Kidney tubule cell (primary cell): ENCODE measurements around the gene COMMD3.

ENCODE experiments used
- DNase-seq: peaks from one replicate; pipeline ENCODE4 v3.0.0-alpha.2; 2018; ENCODE audit warnings: low spot score

Gene COMMD3

GRCh38 chr10:22366771-22367170 lies 50.6 kb downstream of the COMMD3 start:
- no peak for DNase-seq

- DNase-seq = no peak
Measured at GRCh38 chr10:22367471-22367870, 51.3 kb downstream of the COMMD3 start.

GRCh38 chr10:22368402-22368801 lies 52.2 kb downstream of the COMMD3 start:
- no peak for DNase-seq

- DNase-seq = no peak
Measured at GRCh38 chr10:22368981-22369380, 52.8 kb downstream of the COMMD3 start.

- DNase-seq = peak; percentile 35
Measured at GRCh38 chr10:22369434-22370072, 53.4 kb downstream of the COMMD3 start.
